NT2/D1 (cell line): ENCODE results near the gene DNAJB1.

Source experiments
- SUZ12 ChIP-seq: IDR thresholded peaks from 2 replicates; pipeline ENCODE4 v1.6.1; 2011; ENCODE audit not compliant: insufficient read length, insufficient read depth; ENCODE audit errors: extremely low read depth
- YY1 ChIP-seq: IDR thresholded peaks from 2 replicates; pipeline ENCODE4 v1.6.1; 2011; ENCODE audit not compliant: insufficient read length, insufficient read depth
- ZNF274 ChIP-seq: IDR thresholded peaks from 2 replicates; pipeline ENCODE4 v1.6.1; 2011; ENCODE audit warnings: mild to moderate bottlenecking, low read depth, low read length

- TF ChIP-seq ZNF274 (no peak), YY1 (no peak), SUZ12 (no peak)
Observed at GRCh38 chr19:14474827-14475226, 43.4 kb downstream of the DNAJB1 start.
